HepG2 (cell line): ENCODE measurements around the gene TSPAN7. TPM values are rescaled to one million over a fixed set of nuclear protein-coding genes. Genes with fewer than 3 reads are reported as not detected.

ENCODE experiments used
- ATF1 ChIP-seq: IDR thresholded peaks from 2 replicates; pipeline ENCODE4 v1.6.1; 2016; ENCODE audit warnings: mild to moderate bottlenecking, control low read depth
- BCL6 ChIP-seq: IDR thresholded peaks from 2 replicates; pipeline ENCODE4 v1.6.1; 2016; ENCODE audit warnings: missing genetic modification reagents, missing compliant biosample characterization
- CREB1 ChIP-seq, 2 experiments: fragments of 450-650 bp in 1 of 2; IDR thresholded peaks; 2 replicates each; pipeline ENCODE4 v1.6.1; 2016 to 2017; ENCODE audit warnings: control low read depth in 1 of 2, mild to moderate bottlenecking in 1 of 2, missing compliant biosample characterization in 1 of 2, missing genetic modification characterization in 1 of 2
- ETV6 ChIP-seq: sonication (generic); formaldehyde crosslinking; conservative IDR thresholded peaks from 2 replicates; pipeline ENCODE4 v1.4.0; 2020; ENCODE audit warnings: missing genetic modification reagents
- HDAC1 ChIP-seq: sonication (generic); formaldehyde crosslinking; IDR thresholded peaks from 2 replicates; pipeline ENCODE4 v1.5.1; 2020; ENCODE audit warnings: mild to moderate bottlenecking, missing genetic modification reagents
- KDM5B ChIP-seq: sonication (generic); formaldehyde crosslinking; IDR thresholded peaks from 2 replicates; pipeline ENCODE4 v1.4.0; 2020; ENCODE audit warnings: missing genetic modification reagents, mild to moderate bottlenecking, borderline replicate concordance
- KDM6A ChIP-seq: IDR thresholded peaks from 2 replicates; pipeline ENCODE4 v1.6.1; 2016; ENCODE audit warnings: low read depth
- MYNN ChIP-seq: sonication (generic); formaldehyde crosslinking; IDR thresholded peaks from 2 replicates; pipeline ENCODE4 v1.4.0; 2020; ENCODE audit warnings: mild to moderate bottlenecking, low read depth, missing genetic modification reagents
- SP140L ChIP-seq: sonication (generic); formaldehyde crosslinking; IDR thresholded peaks from 2 replicates; pipeline ENCODE4 v1.4.0; 2020; ENCODE audit warnings: missing genetic modification reagents, borderline replicate concordance
- ZFP37 ChIP-seq: sonication (generic); formaldehyde crosslinking; IDR thresholded peaks from 2 replicates; pipeline ENCODE4 v1.4.0; 2020; ENCODE audit warnings: missing genetic modification reagents, borderline replicate concordance
- ZFYVE20 ChIP-seq: sonication (generic); formaldehyde crosslinking; IDR thresholded peaks from 2 replicates; pipeline ENCODE4 v1.8.0; 2023; ENCODE audit warnings: low read depth, mild to moderate bottlenecking, moderate library complexity, missing genetic modification reagents, borderline replicate concordance
- ZNF230 ChIP-seq: sonication (generic); formaldehyde crosslinking; IDR thresholded peaks from 2 replicates; pipeline ENCODE4 v1.4.0; 2020; ENCODE audit warnings: mild to moderate bottlenecking, missing genetic modification reagents
- ZNF260 ChIP-seq: sonication (generic); formaldehyde crosslinking; IDR thresholded peaks from 2 replicates; pipeline ENCODE4 v1.4.0; 2020; ENCODE audit warnings: missing genetic modification reagents, low read depth, mild to moderate bottlenecking, borderline replicate concordance
- ZNF264 ChIP-seq: sonication (generic); formaldehyde crosslinking; IDR thresholded peaks from 2 replicates; pipeline ENCODE4 v1.4.0; 2020; ENCODE audit warnings: missing genetic modification reagents
- ZNF558 ChIP-seq: sonication (generic); formaldehyde crosslinking; IDR thresholded peaks from 2 replicates; pipeline ENCODE4 v1.9.0; 2022; ENCODE audit warnings: mild to moderate bottlenecking, missing genetic modification reagents, borderline replicate concordance
- polyA plus RNA-seq, 8 experiments: library from polyadenylated mRNA; depleted of rRNA in 3 of 8; stranded (reverse) in 7 of 8; unstranded in 1 of 8; fragments of >200 nt; fragmentation: Illumina TruSeq in 4 of 8; extraction: Trizol in 4 of 8; gene quantifications; 2 replicates each; pipeline versions ENCODE4 v1.2.1 to v1.2.3, GENCODE V29; 2011 to 2016; ENCODE audit warnings: low read depth in 4 of 8, missing spikeins in 1 of 8, mixed read lengths in 1 of 8; ENCODE audit not compliant: insufficient read depth in 1 of 8
- total RNA-seq, 5 experiments: library from RNA; depleted of rRNA; stranded (reverse); fragments of >200 nt; fragmentation: Illumina TruSeq; extraction: Trizol; gene quantifications; 2 replicates each; pipeline ENCODE4 v1.2.3, GENCODE V29; 2016; ENCODE audit warnings: low read depth in 1 of 5
- TF ChIP-seq, protein P1 (sequence below): sonication (generic); formaldehyde crosslinking; IDR thresholded peaks from 2 replicates; pipeline ENCODE4 v1.4.0; 2020; ENCODE audit warnings: missing genetic modification reagents
- TF ChIP-seq, protein P2 (sequence below), 2 experiments: sonication (generic) in 1 of 2; formaldehyde crosslinking in 1 of 2; IDR thresholded peaks; 2 replicates each; pipeline versions ENCODE4 v1.5.1 to v1.6.1; 2011 to 2020; ENCODE audit warnings: borderline replicate concordance in 1 of 2, low read depth in 1 of 2, low read length in 1 of 2, mild to moderate bottlenecking in 1 of 2, missing genetic modification reagents in 1 of 2, moderate library complexity in 1 of 2
- TF ChIP-seq, protein P3 (sequence below): sonication (generic); formaldehyde crosslinking; IDR thresholded peaks from 2 replicates; pipeline ENCODE4 v1.5.0; 2020; ENCODE audit warnings: mild to moderate bottlenecking, low read depth, missing genetic modification reagents, borderline replicate concordance
- TF ChIP-seq, protein P4 (sequence below): sonication (generic); formaldehyde crosslinking; IDR thresholded peaks from 2 replicates; pipeline ENCODE4 v1.4.0; 2020; ENCODE audit warnings: mild to moderate bottlenecking, low read depth, missing genetic modification reagents
- TF ChIP-seq, protein P5 (sequence below): sonication (generic); formaldehyde crosslinking; IDR thresholded peaks from 2 replicates; pipeline ENCODE4 v1.4.0; 2020; ENCODE audit warnings: low read depth, mild to moderate bottlenecking, missing genetic modification reagents

The TSPAN7 gene
- total and polyA plus RNA-seq, 2 of the 13 experiments (the other 11 are each of a cell fraction or from before 2014, with no cell fraction given), result 21.4 to 47.1 TPM

DNA sequence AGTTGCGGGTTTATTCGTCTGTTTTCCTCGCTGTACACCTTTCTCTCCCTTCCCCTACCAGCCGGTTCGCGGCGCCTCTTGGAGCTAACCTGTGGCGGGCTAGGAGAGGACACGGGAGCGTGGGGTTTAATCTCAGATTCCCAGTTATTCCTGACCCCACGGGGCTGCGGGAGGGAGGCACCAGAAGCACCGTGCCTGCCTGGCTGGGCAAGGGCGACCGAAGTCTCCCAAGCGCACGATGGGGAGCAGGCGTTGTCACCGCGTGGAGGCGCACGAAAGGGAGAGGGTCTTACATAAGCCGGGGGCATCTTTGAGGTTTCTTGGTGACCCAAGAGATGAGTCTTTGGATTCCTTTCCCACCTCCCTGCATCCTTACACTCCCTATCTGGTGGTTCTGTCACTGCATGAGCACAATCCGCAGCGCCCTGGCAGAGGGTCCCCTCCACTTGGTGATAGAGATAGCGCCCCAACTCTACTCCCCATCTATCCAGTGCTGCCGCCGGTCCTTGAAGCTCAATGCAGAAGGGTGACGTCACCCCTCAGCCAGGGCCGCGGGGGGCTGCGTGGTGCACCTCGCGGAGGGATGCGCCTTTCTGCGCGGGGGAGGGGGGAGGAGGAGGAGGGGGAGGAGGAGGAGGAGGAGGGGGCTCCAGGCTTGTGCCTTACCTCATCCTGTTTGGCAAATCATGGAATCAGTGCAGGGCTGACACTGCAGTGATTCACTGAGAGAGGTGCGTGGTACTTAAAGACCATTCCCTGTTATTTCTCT, 793 bp downstream of the TSPAN7 start (continued):
- TF ChIP-seq ZNF230 (CRISPR knock-in tag) (no peak), ZNF558 (CRISPR knock-in tag) (no peak), ZNF264 (CRISPR knock-in tag) (no peak), MYNN (CRISPR knock-in tag) (no peak), ZNF260 (CRISPR knock-in tag) (no peak), CREB1 (IDR thresholded peaks at IDR 0.05) (peak; percentile 80), CREB1 (CRISPR knock-in tag; IDR thresholded peaks at IDR 0.05) (no peak), ATF1 (CRISPR knock-in tag) (no peak), ETV6 (CRISPR knock-in tag) (no peak), ZFYVE20 (no peak), HDAC1 (CRISPR knock-in tag) (no peak), KDM5B (no peak), ZFP37 (CRISPR knock-in tag) (no peak), SP140L (CRISPR knock-in tag) (no peak), KDM6A (CRISPR knock-in tag) (no peak), BCL6 (no peak)
- TF ChIP-seq, protein P1, sequence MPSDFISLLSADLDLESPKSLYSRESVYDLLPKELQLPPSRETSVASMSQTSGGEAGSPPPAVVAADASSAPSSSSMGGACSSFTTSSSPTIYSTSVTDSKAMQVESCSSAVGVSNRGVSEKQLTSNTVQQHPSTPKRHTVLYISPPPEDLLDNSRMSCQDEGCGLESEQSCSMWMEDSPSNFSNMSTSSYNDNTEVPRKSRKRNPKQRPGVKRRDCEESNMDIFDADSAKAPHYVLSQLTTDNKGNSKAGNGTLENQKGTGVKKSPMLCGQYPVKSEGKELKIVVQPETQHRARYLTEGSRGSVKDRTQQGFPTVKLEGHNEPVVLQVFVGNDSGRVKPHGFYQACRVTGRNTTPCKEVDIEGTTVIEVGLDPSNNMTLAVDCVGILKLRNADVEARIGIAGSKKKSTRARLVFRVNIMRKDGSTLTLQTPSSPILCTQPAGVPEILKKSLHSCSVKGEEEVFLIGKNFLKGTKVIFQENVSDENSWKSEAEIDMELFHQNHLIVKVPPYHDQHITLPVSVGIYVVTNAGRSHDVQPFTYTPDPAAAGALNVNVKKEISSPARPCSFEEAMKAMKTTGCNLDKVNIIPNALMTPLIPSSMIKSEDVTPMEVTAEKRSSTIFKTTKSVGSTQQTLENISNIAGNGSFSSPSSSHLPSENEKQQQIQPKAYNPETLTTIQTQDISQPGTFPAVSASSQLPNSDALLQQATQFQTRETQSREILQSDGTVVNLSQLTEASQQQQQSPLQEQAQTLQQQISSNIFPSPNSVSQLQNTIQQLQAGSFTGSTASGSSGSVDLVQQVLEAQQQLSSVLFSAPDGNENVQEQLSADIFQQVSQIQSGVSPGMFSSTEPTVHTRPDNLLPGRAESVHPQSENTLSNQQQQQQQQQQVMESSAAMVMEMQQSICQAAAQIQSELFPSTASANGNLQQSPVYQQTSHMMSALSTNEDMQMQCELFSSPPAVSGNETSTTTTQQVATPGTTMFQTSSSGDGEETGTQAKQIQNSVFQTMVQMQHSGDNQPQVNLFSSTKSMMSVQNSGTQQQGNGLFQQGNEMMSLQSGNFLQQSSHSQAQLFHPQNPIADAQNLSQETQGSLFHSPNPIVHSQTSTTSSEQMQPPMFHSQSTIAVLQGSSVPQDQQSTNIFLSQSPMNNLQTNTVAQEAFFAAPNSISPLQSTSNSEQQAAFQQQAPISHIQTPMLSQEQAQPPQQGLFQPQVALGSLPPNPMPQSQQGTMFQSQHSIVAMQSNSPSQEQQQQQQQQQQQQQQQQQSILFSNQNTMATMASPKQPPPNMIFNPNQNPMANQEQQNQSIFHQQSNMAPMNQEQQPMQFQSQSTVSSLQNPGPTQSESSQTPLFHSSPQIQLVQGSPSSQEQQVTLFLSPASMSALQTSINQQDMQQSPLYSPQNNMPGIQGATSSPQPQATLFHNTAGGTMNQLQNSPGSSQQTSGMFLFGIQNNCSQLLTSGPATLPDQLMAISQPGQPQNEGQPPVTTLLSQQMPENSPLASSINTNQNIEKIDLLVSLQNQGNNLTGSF (CRISPR knock-in tag), result no peak
- TF ChIP-seq, protein P2, sequence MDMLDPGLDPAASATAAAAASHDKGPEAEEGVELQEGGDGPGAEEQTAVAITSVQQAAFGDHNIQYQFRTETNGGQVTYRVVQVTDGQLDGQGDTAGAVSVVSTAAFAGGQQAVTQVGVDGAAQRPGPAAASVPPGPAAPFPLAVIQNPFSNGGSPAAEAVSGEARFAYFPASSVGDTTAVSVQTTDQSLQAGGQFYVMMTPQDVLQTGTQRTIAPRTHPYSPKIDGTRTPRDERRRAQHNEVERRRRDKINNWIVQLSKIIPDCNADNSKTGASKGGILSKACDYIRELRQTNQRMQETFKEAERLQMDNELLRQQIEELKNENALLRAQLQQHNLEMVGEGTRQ (IDR thresholded peaks at IDR 0.05; ENCODE audit: low read depth, low read length), result no peak
- TF ChIP-seq, protein P2 (CRISPR knock-in tag; IDR thresholded peaks at IDR 0.05; ENCODE audit: borderline replicate concordance), result no peak
- TF ChIP-seq, protein P3, sequence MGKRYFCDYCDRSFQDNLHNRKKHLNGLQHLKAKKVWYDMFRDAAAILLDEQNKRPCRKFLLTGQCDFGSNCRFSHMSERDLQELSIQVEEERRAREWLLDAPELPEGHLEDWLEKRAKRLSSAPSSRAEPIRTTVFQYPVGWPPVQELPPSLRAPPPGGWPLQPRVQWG (CRISPR knock-in tag), result no peak
- TF ChIP-seq, protein P4, sequence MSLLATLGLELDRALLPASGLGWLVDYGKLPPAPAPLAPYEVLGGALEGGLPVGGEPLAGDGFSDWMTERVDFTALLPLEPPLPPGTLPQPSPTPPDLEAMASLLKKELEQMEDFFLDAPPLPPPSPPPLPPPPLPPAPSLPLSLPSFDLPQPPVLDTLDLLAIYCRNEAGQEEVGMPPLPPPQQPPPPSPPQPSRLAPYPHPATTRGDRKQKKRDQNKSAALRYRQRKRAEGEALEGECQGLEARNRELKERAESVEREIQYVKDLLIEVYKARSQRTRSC (CRISPR knock-in tag), result no peak
- TF ChIP-seq, protein P5, sequence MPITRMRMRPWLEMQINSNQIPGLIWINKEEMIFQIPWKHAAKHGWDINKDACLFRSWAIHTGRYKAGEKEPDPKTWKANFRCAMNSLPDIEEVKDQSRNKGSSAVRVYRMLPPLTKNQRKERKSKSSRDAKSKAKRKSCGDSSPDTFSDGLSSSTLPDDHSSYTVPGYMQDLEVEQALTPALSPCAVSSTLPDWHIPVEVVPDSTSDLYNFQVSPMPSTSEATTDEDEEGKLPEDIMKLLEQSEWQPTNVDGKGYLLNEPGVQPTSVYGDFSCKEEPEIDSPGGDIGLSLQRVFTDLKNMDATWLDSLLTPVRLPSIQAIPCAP (CRISPR knock-in tag), result no peak
